CD4-positive, alpha-beta T cell (primary cell): ENCODE data around the gene HLA-DPA1. TPM values are rescaled to one million over a fixed set of nuclear protein-coding genes. Genes with fewer than 3 reads are reported as not detected.

Experiments used
- ATAC-seq: fragments of 200-7000 bp; cut with Tn5 transposase; one replicate; pipeline ENCODE4 v1.10.0; 2022; ENCODE audit warnings: mild to moderate bottlenecking; ENCODE audit not compliant: poor library complexity
- CTCF ChIA-PET: fragments of 350-600 bp; sonication (Branson Sonifier 250); formaldehyde crosslinking; loops from one replicate; lab custom pipeline; 2021; ENCODE audit warnings: antibody characterized with exemption, inconsistent platforms; lab: Charles Lee
- POLR2A ChIA-PET: fragments of 350-600 bp; sonication (Branson Sonifier 250); formaldehyde crosslinking; loops from one replicate; lab custom pipeline; 2021; ENCODE audit warnings: antibody characterized with exemption, inconsistent platforms; lab: Charles Lee
- DNase-seq, 14 experiments: peaks; one replicate each; pipeline ENCODE4 v3.0.0-alpha.2; 2013 to 2020; ENCODE audit warnings: mixed read lengths in 2 of 14
- H3K27ac ChIP-seq, 2 donors: one replicate each; pipeline versions ENCODE4 v1.5.1 to v1.7.0; 2013; ENCODE audit warnings: low read length in 2 of 2, low read depth in 1 of 2, mild to moderate bottlenecking in 1 of 2
- H3K27me3 ChIP-seq, 2 experiments: 1 replicate in 1 of 2; 2 replicates in 1 of 2; pipeline versions ENCODE4 v1.6.1 to v1.7.0; 2013; ENCODE audit warnings: low read length in 2 of 2, control low read depth in 1 of 2, mild to moderate bottlenecking in 1 of 2, moderate library complexity in 1 of 2; ENCODE audit not compliant: insufficient read depth in 2 of 2, control insufficient read depth in 1 of 2
- H3K36me3 ChIP-seq: one replicate; pipeline ENCODE4 v1.6.1; 2013; ENCODE audit warnings: low read length, control low read depth; ENCODE audit not compliant: insufficient read depth
- H3K4me1 ChIP-seq: one replicate; pipeline ENCODE4 v1.6.1; 2013; ENCODE audit warnings: low read length, control low read depth; ENCODE audit not compliant: insufficient read depth
- H3K4me3 ChIP-seq: one replicate; pipeline ENCODE4 v1.5.1; 2013; ENCODE audit warnings: mild to moderate bottlenecking, low read length, moderate library complexity
- H3K9me3 ChIP-seq, 2 experiments: 1 replicate in 1 of 2; 2 replicates in 1 of 2; pipeline versions ENCODE4 v1.6.1 to v1.7.0; 2013; ENCODE audit warnings: low read length in 2 of 2, mild to moderate bottlenecking in 2 of 2, control low read depth in 1 of 2, moderate library complexity in 1 of 2; ENCODE audit not compliant: control insufficient read depth in 1 of 2, insufficient read depth in 1 of 2
- H3K27ac Mint-ChIP-seq: one replicate; pipeline ENCODE4 v1.8.0; 2020; ENCODE audit warnings: mixed read lengths
- H3K27me3 Mint-ChIP-seq: one replicate; pipeline ENCODE4 v1.8.0; 2021; ENCODE audit warnings: mixed read lengths
- H3K36me3 Mint-ChIP-seq: one replicate; pipeline ENCODE4 v1.8.0; 2021; ENCODE audit warnings: low read depth, mixed read lengths
- H3K4me1 Mint-ChIP-seq: one replicate; pipeline ENCODE4 v1.8.0; 2021; ENCODE audit warnings: low read depth, mixed read lengths
- H3K4me3 Mint-ChIP-seq: one replicate; pipeline ENCODE4 v1.8.0; 2020; ENCODE audit warnings: mild to moderate bottlenecking, mixed read lengths
- H3K9me3 Mint-ChIP-seq: one replicate; pipeline ENCODE4 v1.8.0; 2020; ENCODE audit warnings: mixed read lengths
- CTCF ChIP-seq: fragments of 200-600 bp; IDR thresholded peaks from one replicate; pipeline ENCODE4 v1.8.0; 2022; ENCODE audit warnings: antibody characterized with exemption, mild to moderate bottlenecking
- intact Hi-C, 2 experiments: fragments of 100-400 bp; cut with DNase I in 1 of 2; cut with micrococcal nuclease in 1 of 2; formaldehyde crosslinking; loops; one replicate each; pipeline versions ENCODE4 v1.15.1 to v1.9.0; 2023 to 2025; cut with DNase I, micrococcal nuclease
- total RNA-seq, 174 experiments: library from RNA in 2 of 174; stranded (reverse) in 2 of 174; gene quantifications; one replicate each; pipeline ENCODE4 v1.2.3 and lab custom pipeline; 2021 to 2026

The HLA-DPA1 gene
- total RNA-seq, 2 experiments from 2014 or later, result 19.4 to 19.9 TPM

- CTCF ChIA-PET, result no interaction called here
Measured at GRCh38 chr6:33112148-33112547, 38.7 kb upstream of the HLA-DPA1 start.

GRCh38 chr6:33108307-33108706 is 34.9 kb upstream of the HLA-DPA1 start:
- H3K4me3 ChIP-seq, result no peak overlapping the region
- intact Hi-C loops, result no loop called here
- H3K36me3 ChIP-seq, result no peaks in the 10 kb centered on the region
- no peaks in the 10 kb centered on the region for H3K9me3 ChIP-seq
- Mint-ChIP-seq H3K4me3 (no peak overlapping the region), H3K27me3 (peaks cover 80% of the 10 kb centered on the region), H3K36me3 (no peaks in the 10 kb centered on the region), H3K9me3 (no peaks in the 10 kb centered on the region), H3K27ac (no peak overlapping the region), H3K4me1 (no peaks in the 10 kb centered on the region)
- H3K4me1 ChIP-seq, result peaks cover 3% of the 10 kb centered on the region
- ATAC-seq (no peak), DNase-seq (no peak)
- no peak for TF ChIP-seq CTCF
- POLR2A ChIA-PET, result no interaction called here
- peaks cover 14 to 20% of the 10 kb centered on the region in 2 experiments for H3K27me3 ChIP-seq
- CTCF ChIA-PET, result no interaction called here
- no peak overlapping the region for H3K27ac ChIP-seq

More at GRCh38 chr6:33112148-33112547, 38.7 kb upstream of the HLA-DPA1 start:
- H3K9me3 Mint-ChIP-seq, result no peaks in the 10 kb centered on the region
- Histone ChIP-seq H3K4me3 (no peak overlapping the region), H3K36me3 (no peaks in the 10 kb centered on the region), H3K27ac (no peak overlapping the region), H3K27me3 (peaks cover 42 to 43% of the 10 kb centered on the region in 2 experiments), H3K4me1 (peaks cover 16% of the 10 kb centered on the region), H3K9me3 (peaks cover 0 to 3% of the 10 kb centered on the region in 2 experiments)
- peaks cover 94% of the 10 kb centered on the region for H3K27me3 Mint-ChIP-seq
- POLR2A ChIA-PET, result interaction anchor here (0.6 kb wide), 1 partner anchor 137 kb away, joined by 3 read pairs; no protein-coding TSS in a partner anchor
- no peaks in the 10 kb centered on the region for H3K36me3 Mint-ChIP-seq
- TF ChIP-seq CTCF, result no peak
- no peak overlapping the region for H3K4me3 Mint-ChIP-seq
- DNase-seq (peak in 4 of 14 experiments; percentile 21 to 75 (median 70)), ATAC-seq (peak; percentile 98)
- intact Hi-C loops, result no loop called here
- peaks cover 6% of the 10 kb centered on the region for H3K4me1 Mint-ChIP-seq
- no peak overlapping the region for H3K27ac Mint-ChIP-seq

- no peaks in the 10 kb centered on the region for H3K36me3 Mint-ChIP-seq
- H3K27ac ChIP-seq, result no peak overlapping the region
- H3K36me3 ChIP-seq, result no peaks in the 10 kb centered on the region
- intact Hi-C loops, result no loop called here
- no peak for DNase-seq
- peaks cover 3% of the 10 kb centered on the region for H3K4me1 ChIP-seq
- H3K27ac Mint-ChIP-seq, result no peak overlapping the region
- ChIA-PET POLR2A (no interaction called here), CTCF (no interaction called here)
- TF ChIP-seq CTCF, result no peak
- no peak overlapping the region for H3K4me3 Mint-ChIP-seq
- no peaks in the 10 kb centered on the region for H3K9me3 ChIP-seq
- no peak overlapping the region for H3K4me3 ChIP-seq
- H3K27me3 Mint-ChIP-seq, result peaks cover 73% of the 10 kb centered on the region
- no peaks in the 10 kb centered on the region for H3K4me1 Mint-ChIP-seq
- H3K9me3 Mint-ChIP-seq, result no peaks in the 10 kb centered on the region
- ATAC-seq, result no peak
- peaks cover 7 to 13% of the 10 kb centered on the region in 2 experiments for H3K27me3 ChIP-seq
Measured at GRCh38 chr6:33107641-33108040, 34.2 kb upstream of the HLA-DPA1 start.
